ENCODE data around the gene MED12L.

The MED12L gene

DNA sequence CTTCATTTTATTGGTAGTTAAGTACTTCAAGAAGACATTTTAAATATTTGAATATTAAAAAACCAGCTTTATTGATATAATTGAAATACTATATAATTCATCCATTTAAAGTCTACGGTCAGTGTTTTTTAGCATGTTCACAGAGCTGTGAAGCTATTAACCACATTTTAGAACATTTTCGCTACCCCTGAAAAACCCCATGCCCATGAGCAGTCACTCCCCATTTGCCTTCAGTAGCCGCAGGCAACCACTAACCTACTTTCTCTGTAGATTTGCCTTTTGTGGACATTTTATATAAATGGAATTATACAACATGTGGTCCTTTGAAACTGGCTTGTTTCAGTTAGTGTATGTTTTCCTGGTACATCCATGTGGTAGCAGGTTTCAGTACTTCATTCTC lies 61.8 kb downstream of the MED12L start:
- no peaks in the 10 kb centered on the region for H3K36me3 ChIP-seq (ENCODE audit: control insufficient read depth in 5 of 5, insufficient read depth in 5 of 5, low read length in 5 of 5)

DNA sequence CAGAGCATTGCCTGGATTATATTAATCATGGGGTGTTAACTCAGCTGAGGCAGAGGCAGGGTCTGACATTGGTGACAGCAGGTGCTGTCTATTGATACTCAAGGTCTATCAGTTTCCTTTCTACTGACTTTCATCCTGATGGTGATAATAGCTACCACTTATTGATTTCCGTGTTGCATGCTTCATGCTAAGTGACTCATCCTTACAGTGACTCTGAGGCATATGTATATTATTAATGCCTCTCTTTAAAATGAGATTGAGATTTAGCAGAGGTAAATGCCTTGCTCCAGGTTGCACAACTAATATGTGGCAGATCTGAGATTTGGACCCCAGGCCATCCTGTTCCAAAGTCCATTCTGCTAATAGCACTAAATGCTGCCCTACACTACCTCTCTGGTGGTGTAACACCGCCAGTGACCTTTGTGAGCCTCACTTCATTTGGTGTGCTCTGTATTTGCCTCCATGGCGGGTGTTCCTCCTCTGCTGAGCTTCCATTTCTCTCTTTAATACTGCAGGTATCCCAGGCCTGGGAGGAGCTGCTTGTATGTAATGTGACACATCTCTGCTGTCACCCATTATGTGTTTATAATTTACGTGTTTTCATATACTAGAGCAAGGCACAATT lies 67.1 kb downstream of the MED12L start:
- Histone ChIP-seq H3K36me3 (ENCODE audit: control insufficient read depth in 5 of 5, insufficient read depth in 5 of 5, low read length in 5 of 5) (no peaks in the 10 kb centered on the region), H3K27ac (ENCODE audit: low read depth, low read length) (no peak overlapping the region), H3K4me1 (ENCODE audit: control insufficient read depth in 5 of 5, insufficient read depth in 5 of 5, low read length in 5 of 5) (peaks cover 0 to 6% (median 0%) of the 10 kb centered on the region in 5 donors), H3K9ac (ENCODE audit: low read length in 5 of 5) (no peak overlapping the region), H3K4me3 (ENCODE audit: low read depth in 1 of 5, low read length in 5 of 5) (no peak overlapping the region), H3K9me3 (ENCODE audit: control insufficient read depth in 5 of 5, low read length in 5 of 5) (no peaks in the 10 kb centered on the region), H3K27me3 (ENCODE audit: control insufficient read depth in 5 of 5, insufficient read depth in 4 of 5, low read length in 5 of 5) (no peaks in the 10 kb centered on the region)

More for the DNA sequence above, 61.8 kb downstream of the MED12L start:
- Histone ChIP-seq H3K9me3 (ENCODE audit: control insufficient read depth in 5 of 5, low read length in 5 of 5) (no peaks in the 10 kb centered on the region), H3K27ac (ENCODE audit: low read depth, low read length) (no peak overlapping the region), H3K4me1 (ENCODE audit: control insufficient read depth in 5 of 5, insufficient read depth in 5 of 5, low read length in 5 of 5) (peaks cover 3 to 13% (median 11%) of the 10 kb centered on the region in 5 donors), H3K4me3 (ENCODE audit: low read depth in 1 of 5, low read length in 5 of 5) (no peak overlapping the region), H3K9ac (ENCODE audit: low read length in 5 of 5) (no peak overlapping the region), H3K27me3 (ENCODE audit: control insufficient read depth in 5 of 5, insufficient read depth in 4 of 5, low read length in 5 of 5) (peaks cover 0 to 7% (median 0%) of the 10 kb centered on the region in 5 donors)

DNA sequence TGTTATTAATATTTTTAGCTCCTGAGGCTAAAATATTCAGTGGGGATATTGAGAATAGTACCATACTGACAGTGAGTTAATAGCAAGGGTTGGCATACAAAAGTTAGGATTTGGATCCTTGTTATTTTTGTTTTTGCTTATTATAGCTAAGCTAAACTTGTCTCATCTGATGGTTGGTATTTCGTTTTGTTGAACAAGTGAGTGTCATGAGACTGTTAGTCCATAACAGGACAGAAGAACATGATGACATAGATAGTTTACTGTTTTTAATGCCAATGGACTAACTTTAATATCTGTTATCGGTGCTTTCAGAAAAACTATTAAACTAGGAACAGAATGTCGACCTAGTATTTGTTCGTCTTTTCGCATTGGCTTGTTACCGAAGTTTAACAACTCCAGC lies 69.1 kb downstream of the MED12L start:
- H3K9ac ChIP-seq (ENCODE audit: low read length in 5 of 5), result no peak overlapping the region
- H3K4me3 ChIP-seq (ENCODE audit: low read depth in 1 of 5, low read length in 5 of 5), result no peak overlapping the region
- H3K36me3 ChIP-seq (ENCODE audit: control insufficient read depth in 5 of 5, insufficient read depth in 5 of 5, low read length in 5 of 5), result no peaks in the 10 kb centered on the region
- H3K9me3 ChIP-seq (ENCODE audit: control insufficient read depth in 5 of 5, low read length in 5 of 5), result no peaks in the 10 kb centered on the region
- H3K27ac ChIP-seq (ENCODE audit: low read depth, low read length), result no peak overlapping the region
- no peaks in the 10 kb centered on the region for H3K27me3 ChIP-seq (ENCODE audit: control insufficient read depth in 5 of 5, insufficient read depth in 4 of 5, low read length in 5 of 5)
- H3K4me1 ChIP-seq (ENCODE audit: control insufficient read depth in 5 of 5, insufficient read depth in 5 of 5, low read length in 5 of 5), result peaks cover 0 to 6% (median 0%) of the 10 kb centered on the region in 5 donors

DNA sequence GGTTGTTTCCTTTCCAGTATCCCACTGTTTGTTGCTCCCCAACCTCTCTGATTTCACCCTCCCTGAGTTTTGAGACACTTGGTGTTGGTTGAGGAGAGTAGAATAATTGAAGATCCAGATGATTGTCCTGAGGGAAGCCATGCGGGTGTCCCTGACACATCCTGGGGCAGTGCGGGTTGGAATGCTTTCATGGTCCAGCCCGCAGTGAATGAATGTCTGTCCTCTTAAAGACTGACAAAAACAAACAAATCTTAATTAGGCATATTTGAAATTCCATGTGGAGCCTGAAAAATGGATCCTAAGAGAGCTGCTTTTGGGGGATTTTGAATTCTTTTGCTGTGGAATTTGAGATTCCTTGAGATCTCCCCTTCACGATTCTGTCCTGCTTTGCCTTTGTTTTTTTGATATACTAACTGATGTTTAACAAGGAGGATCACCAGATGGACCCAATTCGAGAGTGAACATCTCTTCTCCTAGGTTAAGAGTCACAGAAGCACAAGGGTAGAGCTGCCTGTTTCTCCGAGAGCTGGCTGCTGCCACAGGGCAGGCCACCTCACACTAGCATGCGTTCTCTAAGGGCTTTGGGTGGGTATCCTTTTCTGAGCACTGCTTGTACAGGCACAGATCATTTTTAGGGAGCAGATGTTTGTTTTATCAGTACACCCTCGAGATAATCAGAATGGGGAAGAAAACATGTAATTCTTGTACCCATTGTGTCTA lies 70.1 kb downstream of the MED12L start:
- Histone ChIP-seq H3K9me3 (ENCODE audit: control insufficient read depth in 5 of 5, low read length in 5 of 5) (no peaks in the 10 kb centered on the region), H3K27me3 (ENCODE audit: control insufficient read depth in 5 of 5, insufficient read depth in 4 of 5, low read length in 5 of 5) (no peaks in the 10 kb centered on the region), H3K4me1 (ENCODE audit: control insufficient read depth in 5 of 5, insufficient read depth in 5 of 5, low read length in 5 of 5) (peaks cover 0 to 6% (median 0%) of the 10 kb centered on the region in 5 donors), H3K4me3 (ENCODE audit: low read depth in 1 of 5, low read length in 5 of 5) (no peak overlapping the region), H3K9ac (ENCODE audit: low read length in 5 of 5) (no peak overlapping the region), H3K36me3 (ENCODE audit: control insufficient read depth in 5 of 5, insufficient read depth in 5 of 5, low read length in 5 of 5) (no peaks in the 10 kb centered on the region), H3K27ac (ENCODE audit: low read depth, low read length) (no peak overlapping the region)

DNA sequence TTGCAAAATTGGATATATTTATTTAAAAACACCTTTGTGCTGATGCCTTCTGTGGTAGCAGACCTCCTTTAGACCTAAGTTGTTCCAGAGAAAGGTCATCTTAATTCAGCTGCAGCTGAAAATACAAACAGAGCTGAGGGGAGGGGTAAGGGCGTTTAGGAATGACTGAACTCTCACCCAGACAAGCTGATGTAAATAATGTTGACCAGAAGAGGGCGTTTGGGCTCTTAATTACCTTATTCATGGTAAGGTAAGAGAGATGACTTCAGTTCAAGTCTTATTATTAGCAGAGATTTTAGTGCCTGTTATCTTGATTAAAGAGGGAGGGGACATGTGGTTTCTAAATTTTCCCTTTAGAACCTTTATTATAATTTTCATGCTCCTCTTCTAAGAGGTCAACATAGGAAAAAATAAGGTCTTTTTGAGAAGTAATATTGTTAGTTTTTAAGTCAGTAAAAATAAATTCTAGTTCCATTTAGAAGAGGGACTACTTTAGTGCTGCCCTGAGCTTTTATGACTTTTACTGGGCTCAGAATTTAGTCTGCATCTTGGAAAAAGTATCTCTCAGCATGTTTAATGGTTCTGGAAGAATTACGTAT lies 71.3 kb downstream of the MED12L start:
- no peaks in the 10 kb centered on the region for H3K36me3 ChIP-seq (ENCODE audit: control insufficient read depth in 5 of 5, insufficient read depth in 5 of 5, low read length in 5 of 5)
- H3K27ac ChIP-seq (ENCODE audit: low read depth, low read length), result no peak overlapping the region
- H3K4me3 ChIP-seq (ENCODE audit: low read depth in 1 of 5, low read length in 5 of 5), result no peak overlapping the region
- no peak overlapping the region for H3K9ac ChIP-seq (ENCODE audit: low read length in 5 of 5)
- H3K4me1 ChIP-seq (ENCODE audit: control insufficient read depth in 5 of 5, insufficient read depth in 5 of 5, low read length in 5 of 5), result peaks cover 0 to 6% (median 0%) of the 10 kb centered on the region in 5 donors
- H3K9me3 ChIP-seq (ENCODE audit: control insufficient read depth in 5 of 5, low read length in 5 of 5), result no peaks in the 10 kb centered on the region
- no peaks in the 10 kb centered on the region for H3K27me3 ChIP-seq (ENCODE audit: control insufficient read depth in 5 of 5, insufficient read depth in 4 of 5, low read length in 5 of 5)

DNA sequence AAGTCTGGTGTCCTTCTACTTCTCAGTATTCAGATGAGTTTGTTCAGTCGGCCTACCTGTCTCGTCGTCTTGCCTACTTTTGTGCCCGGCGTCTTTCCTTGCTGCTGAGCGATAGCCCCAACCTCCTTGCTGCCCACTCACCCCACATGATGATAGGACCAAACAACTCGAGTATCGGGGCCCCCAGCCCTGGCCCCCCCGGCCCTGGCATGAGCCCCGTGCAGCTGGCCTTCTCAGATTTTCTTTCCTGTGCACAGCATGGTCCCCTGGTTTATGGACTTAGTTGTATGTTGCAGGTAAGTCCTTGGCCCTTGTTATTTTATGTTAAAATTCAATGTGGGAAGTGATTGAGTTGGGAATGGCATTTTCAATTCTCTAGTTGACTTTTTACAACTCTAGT lies 74.3 kb downstream of the MED12L start:
- H3K4me1 ChIP-seq (ENCODE audit: control insufficient read depth in 5 of 5, insufficient read depth in 5 of 5, low read length in 5 of 5), result peaks cover 0 to 6% (median 0%) of the 10 kb centered on the region in 5 donors
- H3K9me3 ChIP-seq (ENCODE audit: control insufficient read depth in 5 of 5, low read length in 5 of 5), result no peaks in the 10 kb centered on the region
- H3K27me3 ChIP-seq (ENCODE audit: control insufficient read depth in 5 of 5, insufficient read depth in 4 of 5, low read length in 5 of 5), result no peaks in the 10 kb centered on the region
- H3K27ac ChIP-seq (ENCODE audit: low read depth, low read length), result no peak overlapping the region
- no peaks in the 10 kb centered on the region for H3K36me3 ChIP-seq (ENCODE audit: control insufficient read depth in 5 of 5, insufficient read depth in 5 of 5, low read length in 5 of 5)
- no peak overlapping the region for H3K4me3 ChIP-seq (ENCODE audit: low read depth in 1 of 5, low read length in 5 of 5)
- no peak overlapping the region for H3K9ac ChIP-seq (ENCODE audit: low read length in 5 of 5)

DNA sequence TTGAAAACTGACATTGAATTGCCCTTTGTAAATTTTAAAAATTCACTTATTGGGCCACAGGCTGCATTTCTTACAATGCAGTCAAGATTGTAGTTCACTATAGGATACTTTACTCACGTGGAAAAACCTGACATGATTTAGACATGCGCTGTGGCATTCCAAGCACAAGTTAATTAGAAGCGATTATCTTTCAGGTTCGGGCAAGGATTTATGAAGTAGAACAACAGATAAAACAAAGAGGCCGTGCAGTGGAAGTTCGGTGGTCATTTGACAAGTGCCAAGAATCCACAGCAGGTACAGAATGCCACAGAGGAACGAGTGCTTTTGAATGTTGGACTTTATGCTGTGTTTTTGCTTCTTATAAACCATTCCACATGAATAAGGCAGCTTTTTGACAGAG lies 79.8 kb downstream of the MED12L start:
- Histone ChIP-seq H3K36me3 (ENCODE audit: control insufficient read depth in 5 of 5, insufficient read depth in 5 of 5, low read length in 5 of 5) (no peaks in the 10 kb centered on the region), H3K4me3 (ENCODE audit: low read depth in 1 of 5, low read length in 5 of 5) (no peak overlapping the region), H3K9ac (ENCODE audit: low read length in 5 of 5) (no peak overlapping the region), H3K27me3 (ENCODE audit: control insufficient read depth in 5 of 5, insufficient read depth in 4 of 5, low read length in 5 of 5) (no peaks in the 10 kb centered on the region), H3K9me3 (ENCODE audit: control insufficient read depth in 5 of 5, low read length in 5 of 5) (no peaks in the 10 kb centered on the region), H3K4me1 (ENCODE audit: control insufficient read depth in 5 of 5, insufficient read depth in 5 of 5, low read length in 5 of 5) (peaks cover 0 to under 1% (median 0%) of the 10 kb centered on the region in 5 donors), H3K27ac (ENCODE audit: low read depth, low read length) (no peak overlapping the region)

DNA sequence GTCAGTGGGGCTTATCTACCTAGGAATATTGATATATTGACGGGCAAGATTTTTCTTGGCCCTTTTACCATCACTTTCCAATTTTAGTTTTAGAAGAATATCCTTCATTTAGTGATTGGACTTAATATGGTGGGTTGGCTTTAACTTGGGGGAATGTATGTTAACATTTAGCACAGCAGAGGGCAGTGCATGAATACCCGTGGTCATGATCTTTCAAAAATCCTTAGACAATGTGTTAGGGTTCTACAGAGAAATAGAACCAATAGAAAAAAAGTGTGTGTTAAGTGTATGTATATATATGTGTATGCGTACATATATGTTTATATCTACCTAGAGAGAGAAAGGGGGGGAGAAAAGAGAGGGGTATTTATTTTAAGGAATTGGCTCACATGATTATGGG lies 80.7 kb downstream of the MED12L start:
- Histone ChIP-seq H3K4me3 (ENCODE audit: low read depth in 1 of 5, low read length in 5 of 5) (no peak overlapping the region), H3K9ac (ENCODE audit: low read length in 5 of 5) (no peak overlapping the region), H3K27ac (ENCODE audit: low read depth, low read length) (no peak overlapping the region)

DNA sequence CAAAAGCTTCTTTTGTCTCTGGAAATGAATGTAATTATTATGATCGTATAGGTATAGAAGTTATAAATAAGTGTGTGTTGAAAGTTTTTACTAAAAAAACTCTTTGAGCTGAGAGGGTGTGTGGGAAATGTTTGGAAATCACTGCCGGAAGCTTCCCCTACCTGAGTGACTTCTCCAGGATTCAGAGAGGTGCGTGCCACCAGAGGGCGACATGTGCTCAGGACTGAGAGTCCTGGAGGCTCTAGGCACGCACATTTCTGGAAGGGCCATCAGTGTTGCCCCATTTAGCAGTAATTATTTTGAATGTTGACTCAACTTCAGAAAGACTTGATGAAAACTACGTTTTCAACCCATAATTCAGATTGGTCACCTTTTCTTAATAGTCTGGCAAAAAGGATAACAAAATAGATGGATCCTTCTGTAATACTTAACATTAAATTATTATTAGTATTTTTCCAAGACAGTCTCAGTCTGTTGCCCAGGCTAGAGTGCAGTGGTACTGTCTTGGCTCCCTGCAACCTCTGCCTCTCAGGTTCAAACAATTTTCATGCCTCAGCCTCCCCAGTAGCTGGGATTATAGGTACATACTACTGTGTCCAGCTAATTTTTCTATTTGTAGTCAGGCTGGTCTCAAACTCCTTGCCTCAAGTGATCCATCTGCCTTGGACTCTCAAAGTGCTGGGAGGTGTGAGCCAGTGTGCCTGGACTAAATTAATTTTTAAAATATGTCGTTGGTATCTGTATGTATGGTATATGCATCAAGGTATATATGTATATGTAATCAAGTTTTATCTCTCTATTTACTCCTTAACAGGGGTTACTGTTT lies 83.0 kb downstream of the MED12L start:
- H3K4me3 ChIP-seq (ENCODE audit: low read depth in 1 of 5, low read length in 5 of 5), result no peak overlapping the region
- no peaks in the 10 kb centered on the region for H3K27me3 ChIP-seq (ENCODE audit: control insufficient read depth in 5 of 5, insufficient read depth in 4 of 5, low read length in 5 of 5)
- H3K9me3 ChIP-seq (ENCODE audit: control insufficient read depth in 5 of 5, low read length in 5 of 5), result no peaks in the 10 kb centered on the region
- peaks cover 0 to 19% (median 3%) of the 10 kb centered on the region in 5 donors for H3K4me1 ChIP-seq (ENCODE audit: control insufficient read depth in 5 of 5, insufficient read depth in 5 of 5, low read length in 5 of 5)
- no peaks in the 10 kb centered on the region for H3K36me3 ChIP-seq (ENCODE audit: control insufficient read depth in 5 of 5, insufficient read depth in 5 of 5, low read length in 5 of 5)
- no peak overlapping the region for H3K27ac ChIP-seq (ENCODE audit: low read depth, low read length)
- no peak overlapping the region for H3K9ac ChIP-seq (ENCODE audit: low read length in 5 of 5)

More for the DNA sequence above, 80.7 kb downstream of the MED12L start:
- Histone ChIP-seq H3K36me3 (ENCODE audit: control insufficient read depth in 5 of 5, insufficient read depth in 5 of 5, low read length in 5 of 5) (no peaks in the 10 kb centered on the region), H3K4me1 (ENCODE audit: control insufficient read depth in 5 of 5, insufficient read depth in 5 of 5, low read length in 5 of 5) (peaks cover 0 to 8% (median 3%) of the 10 kb centered on the region in 5 donors), H3K9me3 (ENCODE audit: control insufficient read depth in 5 of 5, low read length in 5 of 5) (no peaks in the 10 kb centered on the region), H3K27me3 (ENCODE audit: control insufficient read depth in 5 of 5, insufficient read depth in 4 of 5, low read length in 5 of 5) (no peaks in the 10 kb centered on the region)

Data from subcutaneous abdominal adipose tissue (tissue), 5 donors.